HG02840 (cell line): ENCODE results near the gene TTLL11.
"Not testable (repeated sequence)": the region's sequence is repeated elsewhere in the genome, so short reads cannot be mapped to it uniquely, and the experiment has no call there.

Experiments
- ATAC-seq: cut with Tn5 transposase; IDR thresholded peaks from one replicate; pipeline ENCODE4 v1.9.1; 2021; ENCODE audit warnings: mild to moderate bottlenecking, moderate library complexity, moderate number of reproducible peaks; ENCODE audit not compliant: unreplicated experiment, low FRiP score

TTLL11 gene

GRCh38 chr9:122088880-122089706 is 4.0 kb downstream of the TTLL11 start:
- ATAC-seq, result no peak

- no peak for ATAC-seq
Measured at GRCh38 chr9:122087406-122088200, 5.5 kb downstream of the TTLL11 start.

GRCh38 chr9:122086873-122087272 is 6.2 kb downstream of the TTLL11 start:
- ATAC-seq, result no peak

- no peak for ATAC-seq
Measured at GRCh38 chr9:122085260-122085659, 7.8 kb downstream of the TTLL11 start.

- no peak for ATAC-seq
Measured at GRCh38 chr9:122084026-122084675, 9.0 kb downstream of the TTLL11 start.

- no peak for ATAC-seq
Measured at GRCh38 chr9:122080986-122081385, 12.1 kb downstream of the TTLL11 start.

GRCh38 chr9:122078557-122078956 is 14.6 kb downstream of the TTLL11 start:
- ATAC-seq, result no peak

- no peak for ATAC-seq
Measured at GRCh38 chr9:122076773-122077172, 16.3 kb downstream of the TTLL11 start.

- no peak for ATAC-seq
Measured at GRCh38 chr9:122076117-122076516, 17.0 kb downstream of the TTLL11 start.

- ATAC-seq, result no peak
Measured at GRCh38 chr9:122075135-122076030, 17.7 kb downstream of the TTLL11 start.

- ATAC-seq, result no peak
Measured at GRCh38 chr9:122071715-122072114, 21.4 kb downstream of the TTLL11 start.

GRCh38 chr9:122070728-122071515 is 22.2 kb downstream of the TTLL11 start:
- no peak for ATAC-seq

- ATAC-seq, result not testable (repeated sequence)
Measured at GRCh38 chr9:122066680-122067079, 26.4 kb downstream of the TTLL11 start.

- ATAC-seq, result no peak
Measured at GRCh38 chr9:122065923-122066629, 27.0 kb downstream of the TTLL11 start.

- no peak for ATAC-seq
Measured at GRCh38 chr9:122060481-122060880, 32.6 kb downstream of the TTLL11 start.

- ATAC-seq, result no peak
Measured at GRCh38 chr9:122059955-122060324, 33.2 kb downstream of the TTLL11 start.

GRCh38 chr9:122059214-122059954 is 33.7 kb downstream of the TTLL11 start:
- ATAC-seq, result no peak

- ATAC-seq, result no peak
Measured at GRCh38 chr9:122058709-122059108, 34.4 kb downstream of the TTLL11 start.
